HG03521 (cell line): ENCODE data around the gene SRSF7.
"Not testable (repeated sequence)": the region's sequence is repeated elsewhere in the genome, so short reads cannot be mapped to it uniquely, and the experiment has no call there.

ENCODE experiments used
- ATAC-seq: cut with Tn5 transposase; IDR thresholded peaks from one replicate; pipeline ENCODE4 v1.9.1; 2021; ENCODE audit warnings: mild to moderate bottlenecking, moderate library complexity; ENCODE audit not compliant: unreplicated experiment

Gene SRSF7

GRCh38 chr2:38734299-38735058 is 16.7 kb downstream of the SRSF7 start:
- no peak for ATAC-seq

- ATAC-seq = no peak
These were observed 17.7 kb downstream of the SRSF7 start for GRCh38 chr2:38733300-38733971.

DNA sequence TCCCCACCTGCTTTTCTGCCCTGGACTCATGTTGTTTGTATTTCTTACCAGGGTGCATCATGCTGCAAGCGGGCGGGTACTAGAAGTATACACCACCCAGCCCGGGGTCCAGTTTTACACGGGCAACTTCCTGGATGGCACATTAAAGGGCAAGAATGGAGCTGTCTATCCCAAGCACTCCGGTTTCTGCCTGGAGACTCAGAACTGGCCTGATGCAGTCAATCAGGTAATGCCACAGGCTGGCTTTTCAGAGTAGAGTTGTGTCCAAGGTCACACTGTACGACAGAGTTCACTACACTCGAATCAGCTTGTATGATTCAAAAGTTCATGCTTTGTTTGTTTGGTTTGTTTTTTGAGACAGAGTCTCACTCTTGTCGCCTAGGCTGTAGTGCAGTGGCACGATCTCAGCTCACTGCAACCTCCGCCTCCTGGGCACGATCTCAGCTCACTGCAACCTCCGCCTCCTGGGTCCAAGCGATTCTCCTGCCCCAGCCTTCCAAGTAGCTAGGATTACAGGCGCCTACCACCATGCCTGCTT is 19.4 kb downstream of the SRSF7 start:
- ATAC-seq = no peak

DNA sequence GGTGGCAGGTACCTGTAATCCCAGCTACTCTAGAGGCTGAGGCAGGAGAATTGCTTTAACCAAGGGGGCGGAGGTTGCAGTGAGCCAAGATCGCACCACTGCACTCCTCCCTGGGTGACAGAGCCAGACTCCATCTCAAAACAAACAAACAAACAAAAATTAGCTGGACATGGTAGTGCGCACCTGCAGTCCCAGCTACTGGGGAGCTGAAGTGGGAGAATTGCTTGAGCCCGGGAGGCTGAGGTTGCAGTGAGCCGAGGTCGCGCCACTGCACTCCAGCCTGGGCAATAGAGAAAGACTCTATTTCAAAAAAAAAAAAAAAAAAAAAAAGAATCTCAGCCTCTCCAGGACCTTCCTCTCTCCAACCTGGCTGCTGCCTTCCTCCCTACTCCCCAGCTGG is 20.1 kb downstream of the SRSF7 start:
- ATAC-seq = no peak

- no peak for ATAC-seq
These were observed 22.5 kb downstream of the SRSF7 start for GRCh38 chr2:38728694-38729093.

GRCh38 chr2:38727661-38728060 is 23.5 kb downstream of the SRSF7 start:
- no peak for ATAC-seq

- ATAC-seq = no peak
These were observed 28.0 kb downstream of the SRSF7 start for GRCh38 chr2:38723173-38723572.

GRCh38 chr2:38722271-38723061 is 28.7 kb downstream of the SRSF7 start:
- ATAC-seq = no peak

- peak; percentile 42 for ATAC-seq
These were observed 30.4 kb downstream of the SRSF7 start for GRCh38 chr2:38720613-38721241.

DNA sequence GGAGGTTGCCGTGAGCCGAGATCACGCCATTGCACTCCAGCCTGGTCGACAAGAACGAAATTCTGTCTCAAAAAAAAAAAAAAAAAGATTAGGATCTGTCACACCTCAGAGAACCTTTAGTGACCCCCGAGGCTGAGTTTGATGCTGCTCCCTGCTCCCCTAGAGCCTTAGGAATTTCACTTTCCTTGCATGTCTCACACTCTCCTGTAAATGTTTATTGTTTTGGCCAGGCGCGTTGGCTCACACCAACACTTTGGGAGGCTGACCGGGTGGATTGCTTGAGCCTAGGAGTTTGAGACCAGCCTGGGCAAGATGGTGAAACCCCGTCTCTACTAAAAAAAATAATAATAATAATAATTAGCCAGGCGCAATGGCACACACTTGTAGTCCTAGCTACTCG is 31.5 kb downstream of the SRSF7 start:
- ATAC-seq = no peak

DNA sequence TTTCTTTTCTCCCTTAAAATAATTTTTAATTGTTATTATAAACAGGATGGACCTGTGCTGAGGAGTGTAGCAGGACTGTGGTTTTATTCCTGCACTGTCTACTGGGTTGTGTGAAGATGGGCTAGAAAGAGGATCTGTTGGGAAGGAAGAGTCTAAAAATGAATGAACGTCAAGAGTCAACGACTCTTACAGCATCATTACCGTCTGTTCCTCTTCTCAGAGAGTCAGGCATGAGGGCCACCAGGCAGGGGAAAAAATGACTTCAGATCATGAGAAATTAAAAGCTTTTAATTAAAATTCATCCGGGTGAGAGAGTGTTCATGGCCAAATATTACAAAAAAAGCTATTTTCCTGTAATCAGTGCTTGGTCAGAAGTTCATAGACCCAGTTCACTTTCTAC is 32.6 kb downstream of the SRSF7 start:
- ATAC-seq = no peak

DNA sequence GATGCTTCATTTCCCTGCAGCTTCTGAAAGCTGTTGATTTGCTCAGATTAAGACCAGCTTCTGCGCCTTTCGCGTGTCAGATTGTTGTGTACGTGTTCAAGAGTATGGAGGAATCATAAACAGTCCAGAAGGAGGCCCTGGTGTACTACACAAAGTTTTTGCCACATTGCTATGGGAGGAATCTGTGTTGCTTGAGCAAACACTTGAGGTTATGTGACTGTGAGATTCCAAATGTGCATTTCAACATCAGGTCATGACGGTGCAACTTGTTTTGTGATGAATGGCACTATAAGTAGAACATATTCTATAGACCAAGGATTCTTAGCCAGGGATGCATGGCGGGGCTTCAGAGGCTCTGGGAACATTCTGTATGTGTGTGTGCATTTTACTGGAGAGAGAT is 35.0 kb downstream of the SRSF7 start:
- ATAC-seq = no peak

DNA sequence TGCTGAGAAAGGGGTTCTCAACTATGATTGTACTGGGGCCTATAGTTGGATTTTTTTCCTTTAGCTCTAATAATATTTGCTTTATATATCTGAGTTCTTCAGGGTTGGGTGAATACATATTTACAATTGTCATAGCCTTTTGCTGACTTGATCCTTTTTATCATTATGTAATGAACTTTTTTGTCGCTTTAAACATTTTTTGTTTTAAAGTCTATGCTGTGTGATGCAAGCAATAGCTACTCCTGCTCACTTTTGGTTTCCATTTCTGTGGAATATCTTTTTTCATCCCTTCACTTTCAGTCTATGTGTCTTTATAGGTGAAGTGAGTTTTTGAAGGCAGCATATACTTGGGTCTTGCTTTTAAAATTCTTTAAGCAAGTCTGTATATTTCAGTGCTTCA is 36.2 kb downstream of the SRSF7 start:
- ATAC-seq = not testable (repeated sequence)

DNA sequence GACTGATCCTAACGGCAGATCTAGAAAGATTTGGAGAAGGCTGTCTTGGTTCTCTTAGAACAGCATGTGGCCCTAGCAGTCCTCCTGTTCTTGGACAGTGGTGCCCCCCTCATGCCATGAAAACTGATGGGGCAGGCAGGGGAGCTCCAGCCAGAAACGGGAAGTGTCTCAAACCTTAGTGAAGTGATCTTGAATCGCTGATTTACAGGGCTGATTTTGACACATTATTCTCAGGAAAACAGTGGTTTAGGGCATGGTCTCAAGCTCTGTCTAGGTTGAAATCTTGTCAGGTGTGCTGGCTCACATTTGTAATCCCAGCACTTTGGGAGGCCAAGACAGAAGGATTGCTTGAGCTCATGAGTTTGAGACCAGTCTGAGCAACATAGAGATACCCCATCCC is 37.8 kb downstream of the SRSF7 start:
- ATAC-seq = no peak

GRCh38 chr2:38712871-38713270 is 38.3 kb downstream of the SRSF7 start:
- ATAC-seq = no peak

GRCh38 chr2:38712413-38712812 is 38.7 kb downstream of the SRSF7 start:
- no peak for ATAC-seq

GRCh38 chr2:38711558-38711957 is 39.6 kb downstream of the SRSF7 start:
- no peak for ATAC-seq

GRCh38 chr2:38709567-38710194 is 41.5 kb downstream of the SRSF7 start:
- ATAC-seq = no peak

DNA sequence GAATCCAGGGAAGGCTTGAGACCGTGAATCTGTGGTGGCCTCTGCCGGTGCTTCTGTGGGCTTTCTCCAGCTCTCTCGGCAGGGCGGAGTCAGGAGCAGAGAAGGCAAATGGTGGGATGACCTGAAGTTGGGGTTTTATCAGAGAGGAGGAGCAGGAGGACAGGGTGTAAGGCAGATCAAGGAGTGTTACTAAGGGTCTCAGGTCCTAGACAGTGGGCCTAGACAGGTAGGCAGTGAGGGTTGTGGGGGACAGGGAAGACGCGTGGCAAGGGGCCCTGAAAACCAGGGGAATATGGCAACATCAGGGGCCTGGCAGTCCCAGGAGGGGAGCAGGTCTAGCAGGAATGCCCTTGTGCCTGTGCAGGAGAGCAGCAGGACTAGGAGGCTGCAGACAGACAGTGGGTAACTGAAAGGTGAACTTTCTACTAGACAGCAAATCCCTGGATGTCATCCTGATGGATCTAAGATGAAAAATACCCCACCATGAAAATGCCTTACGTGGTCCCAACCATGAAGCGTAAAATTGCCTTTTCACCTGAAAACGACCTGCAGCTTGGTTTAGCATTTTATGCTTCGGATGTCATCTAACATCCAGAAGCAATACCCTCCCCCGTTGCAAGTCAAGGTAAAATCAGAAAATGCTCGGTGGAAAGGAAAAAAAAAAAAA is 42.1 kb downstream of the SRSF7 start:
- no peak for ATAC-seq

- ATAC-seq = not testable (repeated sequence)
These were observed 42.7 kb downstream of the SRSF7 start for GRCh38 chr2:38708491-38708890.
